OCI-LY3 (cell line): ENCODE data around the gene TESK2.

Source experiments
- H2AFZ ChIP-seq: fragments of 200-600, 300-600 bp; shearing (Covaris generic); 2 replicates; pipeline ENCODE4 v1.6.0; 2014; ENCODE audit warnings: antibody characterized with exemption, low read depth, low read length
- H3K27ac ChIP-seq: fragments of 200-600, 300-600 bp; sonication (generic); 2 replicates; pipeline ENCODE4 v1.5.1; 2014; ENCODE audit warnings: mild to moderate bottlenecking, low read length, moderate library complexity, mixed read lengths
- H3K27me3 ChIP-seq: fragments of 200-600, 300-600 bp; sonication (generic); 2 replicates; pipeline ENCODE4 v1.6.1; 2014; ENCODE audit warnings: low read depth, low read length, mixed read lengths
- H3K36me3 ChIP-seq: fragments of 200-600, 300-600 bp; sonication (generic); replicated peaks from 2 replicates; pipeline ENCODE3; 2014; ENCODE audit warnings: low read depth, low read length, mixed read lengths
- H3K4me1 ChIP-seq: fragments of 300-600, 200-600 bp; sonication (generic); 2 replicates; pipeline ENCODE4 v1.6.1; 2014; ENCODE audit warnings: low read length, mixed read lengths
- H3K4me2 ChIP-seq: fragments of 200-600, 300-600 bp; sonication (generic); 2 replicates; pipeline ENCODE4 v1.6.1; 2014; ENCODE audit warnings: low read length, mixed read lengths
- H3K4me3 ChIP-seq: fragments of 300-600, 200-600 bp; sonication (generic); 2 replicates; pipeline ENCODE4 v1.5.1; 2014; ENCODE audit warnings: antibody characterized with exemption, mild to moderate bottlenecking, low read length, moderate library complexity
- H3K79me2 ChIP-seq: fragments of 300-600, 200-600 bp; shearing (Covaris generic); 2 replicates; pipeline ENCODE4 v1.6.1; 2014; ENCODE audit warnings: mild to moderate bottlenecking, low read length, mixed read lengths
- H3K9ac ChIP-seq: fragments of 300-600, 200-600 bp; shearing (Covaris generic); 2 replicates; pipeline ENCODE4 v1.6.0; 2014; ENCODE audit warnings: mild to moderate bottlenecking, low read length, moderate library complexity
- H3K9me3 ChIP-seq: fragments of 200-600, 300-600 bp; shearing (Covaris generic); 2 replicates; pipeline ENCODE4 v1.6.1; 2014; ENCODE audit warnings: low read length, mixed read lengths; ENCODE audit not compliant: insufficient read depth
- H4K20me1 ChIP-seq: fragments of 200-600, 300-600 bp; sonication (generic); 2 replicates; pipeline ENCODE4 v1.6.1; 2016; ENCODE audit warnings: low read length, mixed read lengths; ENCODE audit not compliant: insufficient read depth
- CTCF ChIP-seq: fragments of 200-600, 300-600 bp; sonication (generic); IDR thresholded peaks from 2 replicates; pipeline ENCODE4 v1.5.1; 2014; ENCODE audit warnings: antibody characterized with exemption, low read length, low read depth
- EZH2phosphoT487 ChIP-seq: fragments of 200-600 bp; shearing (Covaris generic); IDR thresholded peaks from 2 replicates; pipeline ENCODE4 v1.6.1; 2018; ENCODE audit warnings: antibody characterized with exemption, mixed run types, low read depth

Gene TESK2

GRCh38 chr1:45379524-45379923 lies 111.4 kb downstream of the TESK2 start:
- no peak overlapping the region for H2AFZ ChIP-seq
- no peak overlapping the region for H3K4me2 ChIP-seq
- no peak overlapping the region for H3K4me3 ChIP-seq
- H3K27ac ChIP-seq: no peak overlapping the region
- no peak overlapping the region for H3K9ac ChIP-seq
- no peaks in the 10 kb centered on the region for H3K79me2 ChIP-seq
- no peak for TF ChIP-seq CTCF
- no peak for TF ChIP-seq EZH2phosphoT487
- H3K4me1 ChIP-seq: no peaks in the 10 kb centered on the region
- no peaks in the 10 kb centered on the region for H3K9me3 ChIP-seq
- no peaks in the 10 kb centered on the region for H3K27me3 ChIP-seq
- H4K20me1 ChIP-seq: no peaks in the 10 kb centered on the region
- H3K36me3 ChIP-seq: no peaks in the 10 kb centered on the region

GRCh38 chr1:45378184-45378583 lies 112.8 kb downstream of the TESK2 start:
- Histone ChIP-seq H3K9ac (no peak overlapping the region), H3K4me3 (no peak overlapping the region), H3K4me1 (no peaks in the 10 kb centered on the region), H4K20me1 (no peaks in the 10 kb centered on the region), H3K79me2 (no peaks in the 10 kb centered on the region), H3K27ac (no peak overlapping the region), H3K27me3 (no peaks in the 10 kb centered on the region), H3K9me3 (no peaks in the 10 kb centered on the region), H3K4me2 (no peak overlapping the region), H2AFZ (no peak overlapping the region), H3K36me3 (no peaks in the 10 kb centered on the region)
- TF ChIP-seq CTCF (no peak), EZH2phosphoT487 (no peak)

GRCh38 chr1:45375104-45376090 lies 115.6 kb downstream of the TESK2 start:
- peaks cover 10% of the 10 kb centered on the region for H3K4me1 ChIP-seq
- no peaks in the 10 kb centered on the region for H3K79me2 ChIP-seq
- H2AFZ ChIP-seq: no peak overlapping the region
- H3K4me3 ChIP-seq: no peak overlapping the region
- no peak overlapping the region for H3K9ac ChIP-seq
- no peaks in the 10 kb centered on the region for H3K36me3 ChIP-seq
- H3K27me3 ChIP-seq: no peaks in the 10 kb centered on the region
- no peak for TF ChIP-seq CTCF
- no peak for TF ChIP-seq EZH2phosphoT487
- no peaks in the 10 kb centered on the region for H3K9me3 ChIP-seq
- H3K4me2 ChIP-seq: no peak overlapping the region
- no peaks in the 10 kb centered on the region for H4K20me1 ChIP-seq
- H3K27ac ChIP-seq: no peak overlapping the region

GRCh38 chr1:45373573-45373972 lies 117.4 kb downstream of the TESK2 start:
- no peak overlapping the region for H3K4me2 ChIP-seq
- H4K20me1 ChIP-seq: no peaks in the 10 kb centered on the region
- H2AFZ ChIP-seq: no peak overlapping the region
- no peaks in the 10 kb centered on the region for H3K79me2 ChIP-seq
- H3K9me3 ChIP-seq: no peaks in the 10 kb centered on the region
- no peak for TF ChIP-seq CTCF
- TF ChIP-seq EZH2phosphoT487: no peak
- H3K36me3 ChIP-seq: no peaks in the 10 kb centered on the region
- no peak overlapping the region for H3K4me3 ChIP-seq
- no peaks in the 10 kb centered on the region for H3K27me3 ChIP-seq
- H3K9ac ChIP-seq: no peak overlapping the region
- no peak overlapping the region for H3K27ac ChIP-seq
- H3K4me1 ChIP-seq: peaks cover 13% of the 10 kb centered on the region
